Measurements from ENCODE around the gene PPP1R27.
A peak's percentile ranks its signal among the peaks of the same experiment; 100 is the strongest.

PPP1R27 gene

GRCh38 chr17:81869221-81870130, 34.6 kb upstream of the PPP1R27 start:
- H3K4me3 ChIP-seq = peak overlapping the region; percentile 76 to 99 (median 96)
- H3K9ac ChIP-seq = peak overlapping the region; percentile 95 to 100 (median 100)
- peak overlapping the region; percentile 89 to 99 (median 97) for H3K4me2 ChIP-seq
- H3K27me3 ChIP-seq = no peaks in the 10 kb centered on the region
- H4K20me1 ChIP-seq = peaks cover 55 to 63% (median 61%) of the 10 kb centered on the region in 11 experiments
- no peaks in the 10 kb centered on the region for H3K9me3 ChIP-seq (replicated peaks in 1 of 11)
- peak overlapping the region; percentile 96 to 100 (median 100); a peak in 21 of 22 replicates for H3K27ac ChIP-seq
- H3K36me3 ChIP-seq = peaks cover 24 to 53% (median 39%) of the 10 kb centered on the region in 11 experiments
- no peak for TF ChIP-seq Cebpa-rat (IDR thresholded peaks at IDR 0.05)
- peaks cover 58 to 80% (median 71%) of the 10 kb centered on the region in 10 experiments for H3K4me1 ChIP-seq

- peaks cover 24 to 53% (median 42%) of the 10 kb centered on the region in 11 experiments for H3K36me3 ChIP-seq
- H3K4me1 ChIP-seq = peaks cover 65 to 85% (median 75%) of the 10 kb centered on the region in 10 experiments
- no peak for TF ChIP-seq Cebpa-rat (IDR thresholded peaks at IDR 0.05)
- H3K27ac ChIP-seq = peak overlapping the region in 8 of 11 experiments; percentile 40 to 100 (median 100); a peak in 8 of 22 replicates
- peak overlapping the region; percentile 89 to 99 (median 97) for H3K4me2 ChIP-seq
- no peaks in the 10 kb centered on the region for H3K9me3 ChIP-seq (replicated peaks in 1 of 11)
- peak overlapping the region; percentile 76 to 99 (median 96) for H3K4me3 ChIP-seq
- peaks cover 55 to 70% (median 68%) of the 10 kb centered on the region in 11 experiments for H4K20me1 ChIP-seq
- peak overlapping the region; percentile 95 to 100 (median 100); a peak in 21 of 22 replicates for H3K9ac ChIP-seq
- no peaks in the 10 kb centered on the region for H3K27me3 ChIP-seq
These were observed 33.9 kb upstream of the PPP1R27 start for GRCh38 chr17:81868674-81869220.

GRCh38 chr17:81867991-81868673, 33.3 kb upstream of the PPP1R27 start:
- peaks cover 68 to 85% (median 78%) of the 10 kb centered on the region in 10 experiments for H3K4me1 ChIP-seq
- peaks cover 55 to 75% (median 68%) of the 10 kb centered on the region in 11 experiments for H4K20me1 ChIP-seq
- no peak for TF ChIP-seq Cebpa-rat (IDR thresholded peaks at IDR 0.05)
- peak overlapping the region; percentile 53 to 99 (median 68) for H3K4me2 ChIP-seq
- no peaks in the 10 kb centered on the region for H3K9me3 ChIP-seq (replicated peaks in 1 of 11)
- H3K27ac ChIP-seq = peak overlapping the region in 10 of 11 experiments; percentile 34 to 78 (median 55); a peak in 15 of 22 replicates
- H3K9ac ChIP-seq = peak overlapping the region; percentile 47 to 88 (median 60); a peak in 20 of 22 replicates
- H3K36me3 ChIP-seq = peaks cover 24 to 58% (median 46%) of the 10 kb centered on the region in 11 experiments
- no peak overlapping the region for H3K4me3 ChIP-seq
- no peaks in the 10 kb centered on the region for H3K27me3 ChIP-seq

- Histone ChIP-seq H4K20me1 (peaks cover 55 to 77% (median 68%) of the 10 kb centered on the region in 11 experiments), H3K36me3 (peaks cover 24 to 63% (median 46%) of the 10 kb centered on the region in 11 experiments), H3K27me3 (no peaks in the 10 kb centered on the region), H3K27ac (peak overlapping the region in 10 of 11 experiments; percentile 34 to 78 (median 55); a peak in 19 of 22 replicates), H3K4me2 (peak overlapping the region; percentile 53 to 99 (median 68)), H3K9ac (peak overlapping the region; percentile 47 to 88 (median 60); a peak in 20 of 22 replicates), H3K4me3 (0 out of 20 replicates have a peak overlapping the region, but pooled peaks of 1 of the 10 experiments have one; percentile 1), H3K9me3 (replicated peaks in 1 of 11) (no peaks in the 10 kb centered on the region), H3K4me1 (peaks cover 68 to 85% (median 78%) of the 10 kb centered on the region in 10 experiments)
- no peak for TF ChIP-seq Cebpa-rat (IDR thresholded peaks at IDR 0.05)
These were observed 32.5 kb upstream of the PPP1R27 start for GRCh38 chr17:81867170-81867990.

GRCh38 chr17:81866440-81867169, 31.8 kb upstream of the PPP1R27 start:
- Histone ChIP-seq H3K4me1 (peaks cover 70 to 85% (median 80%) of the 10 kb centered on the region in 10 experiments), H3K27ac (peak overlapping the region in 10 of 11 experiments; percentile 34 to 78 (median 55); a peak in 19 of 22 replicates), H4K20me1 (peaks cover 55 to 77% (median 68%) of the 10 kb centered on the region in 11 experiments), H3K9me3 (replicated peaks in 1 of 11) (no peaks in the 10 kb centered on the region), H3K4me2 (peak overlapping the region; percentile 53 to 99 (median 68)), H3K4me3 (0 out of 20 replicates have a peak overlapping the region, but pooled peaks of 1 of the 10 experiments have one; percentile 1), H3K9ac (peak overlapping the region; percentile 47 to 88 (median 60); a peak in 19 of 22 replicates), H3K36me3 (peaks cover 24 to 63% (median 46%) of the 10 kb centered on the region in 11 experiments), H3K27me3 (no peaks in the 10 kb centered on the region)
- no peak for TF ChIP-seq Cebpa-rat (IDR thresholded peaks at IDR 0.05)

GRCh38 chr17:81865733-81866439, 31.0 kb upstream of the PPP1R27 start:
- H3K4me2 ChIP-seq = peak overlapping the region; percentile 53 to 99 (median 68)
- peaks cover 55 to 77% (median 68%) of the 10 kb centered on the region in 11 experiments for H4K20me1 ChIP-seq
- no peak for TF ChIP-seq Cebpa-rat (IDR thresholded peaks at IDR 0.05)
- peaks cover 70 to 84% (median 81%) of the 10 kb centered on the region in 10 experiments for H3K4me1 ChIP-seq
- H3K27me3 ChIP-seq = no peaks in the 10 kb centered on the region
- H3K9ac ChIP-seq = peak overlapping the region in 10 of 11 experiments; percentile 37 to 88 (median 58); a peak in 17 of 22 replicates
- H3K4me3 ChIP-seq = no peak overlapping the region
- H3K27ac ChIP-seq = peak overlapping the region in 8 of 11 experiments; percentile 6 to 78 (median 55); a peak in 11 of 22 replicates
- H3K36me3 ChIP-seq = peaks cover 24 to 63% (median 46%) of the 10 kb centered on the region in 11 experiments
- H3K9me3 ChIP-seq (replicated peaks in 1 of 11) = no peaks in the 10 kb centered on the region
